DND-41 (cell line): ENCODE measurements around the gene KRTAP5-6.

Experiments
- EZH2 ChIP-seq: IDR thresholded peaks from 3 replicates; pipeline ENCODE4 v1.6.1; 2012; ENCODE audit warnings: borderline replicate concordance, low read depth, mild to moderate bottlenecking, moderate library complexity, low read length, inconsistent platforms; ENCODE audit not compliant: severe bottlenecking
- TF ChIP-seq, protein P1 (sequence below): IDR thresholded peaks from 2 replicates; pipeline ENCODE4 v1.5.1; 2012; ENCODE audit warnings: borderline replicate concordance, low read length, moderate library complexity, mild to moderate bottlenecking; ENCODE audit not compliant: poor library complexity, severe bottlenecking; ENCODE audit errors: extremely low read depth

DNA sequence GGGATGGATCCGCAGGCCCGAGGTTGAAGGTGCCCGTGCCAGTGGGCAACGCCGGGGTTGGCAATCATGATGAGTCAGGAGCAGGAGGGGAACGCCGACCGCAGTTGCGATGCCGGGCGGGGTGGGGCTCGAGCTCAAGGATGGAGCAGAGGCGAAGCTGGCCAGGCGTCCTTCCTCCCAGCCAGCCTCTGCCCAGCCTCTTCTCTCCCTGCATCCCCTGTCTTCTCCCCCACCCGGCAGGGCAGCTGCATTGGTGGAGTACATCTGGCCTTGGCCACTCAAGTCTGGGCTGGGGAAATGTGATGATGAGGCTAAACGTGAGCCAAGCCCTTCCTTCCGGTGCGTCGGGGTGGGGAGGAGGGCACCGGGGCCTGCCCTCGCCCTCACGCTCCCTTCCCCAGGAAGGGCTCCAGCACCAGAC, 49.5 kb downstream of the KRTAP5-6 start:
- TF ChIP-seq, protein P1, sequence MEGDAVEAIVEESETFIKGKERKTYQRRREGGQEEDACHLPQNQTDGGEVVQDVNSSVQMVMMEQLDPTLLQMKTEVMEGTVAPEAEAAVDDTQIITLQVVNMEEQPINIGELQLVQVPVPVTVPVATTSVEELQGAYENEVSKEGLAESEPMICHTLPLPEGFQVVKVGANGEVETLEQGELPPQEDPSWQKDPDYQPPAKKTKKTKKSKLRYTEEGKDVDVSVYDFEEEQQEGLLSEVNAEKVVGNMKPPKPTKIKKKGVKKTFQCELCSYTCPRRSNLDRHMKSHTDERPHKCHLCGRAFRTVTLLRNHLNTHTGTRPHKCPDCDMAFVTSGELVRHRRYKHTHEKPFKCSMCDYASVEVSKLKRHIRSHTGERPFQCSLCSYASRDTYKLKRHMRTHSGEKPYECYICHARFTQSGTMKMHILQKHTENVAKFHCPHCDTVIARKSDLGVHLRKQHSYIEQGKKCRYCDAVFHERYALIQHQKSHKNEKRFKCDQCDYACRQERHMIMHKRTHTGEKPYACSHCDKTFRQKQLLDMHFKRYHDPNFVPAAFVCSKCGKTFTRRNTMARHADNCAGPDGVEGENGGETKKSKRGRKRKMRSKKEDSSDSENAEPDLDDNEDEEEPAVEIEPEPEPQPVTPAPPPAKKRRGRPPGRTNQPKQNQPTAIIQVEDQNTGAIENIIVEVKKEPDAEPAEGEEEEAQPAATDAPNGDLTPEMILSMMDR: no peak
- TF ChIP-seq EZH2: no peak
